NCI-H2107 treated with DMSO at 0.1 percent for 48 hours (cell line): Measurements from ENCODE around the gene CCSER1.

ENCODE experiments used
- DNase-seq: peaks from one replicate; lab custom pipeline; 2025; ENCODE audit not compliant: unreplicated experiment; lab: John Stamatoyannopoulos, UW

CCSER1 gene

DNA sequence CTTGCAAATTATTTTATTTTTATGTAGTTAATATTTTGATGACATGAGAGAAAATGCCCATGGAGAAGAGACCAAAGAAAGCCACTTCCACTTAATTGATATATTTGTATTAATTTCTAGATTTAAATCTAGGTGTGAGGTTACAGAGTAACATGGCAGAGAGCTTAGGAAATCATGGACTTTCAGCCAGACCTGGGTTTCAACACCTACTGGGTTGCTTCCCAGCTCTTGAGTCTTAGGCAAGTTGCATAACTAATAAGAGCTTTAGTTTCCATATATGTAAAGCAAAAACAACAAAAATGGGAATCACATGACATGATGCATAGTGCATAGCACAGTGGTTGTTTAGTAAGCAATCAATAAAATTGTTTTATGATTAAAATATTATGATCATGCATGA, 413.3 kb downstream of the CCSER1 start:
- no peak for DNase-seq

DNA sequence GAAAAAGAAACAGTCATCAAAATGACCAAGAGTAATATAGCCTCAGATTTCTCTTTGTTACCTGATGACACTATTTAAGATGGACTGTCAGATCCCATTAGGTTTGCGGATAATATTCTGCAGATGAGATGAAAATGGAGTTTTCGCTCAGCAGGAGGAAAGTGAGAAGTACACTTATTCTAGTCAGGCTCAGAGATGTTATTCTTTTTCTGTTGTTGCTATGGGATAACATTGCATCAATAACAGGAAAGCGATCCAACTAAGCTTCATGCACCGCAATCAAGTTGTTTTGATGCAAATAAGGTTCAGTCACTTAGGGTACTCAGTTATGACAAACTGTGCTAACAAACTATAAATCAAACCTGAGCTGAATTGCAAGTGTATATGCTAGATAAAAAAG, 415.0 kb downstream of the CCSER1 start:
- peak; percentile 41 for DNase-seq

- DNase-seq, result no peak
Observed at GRCh38 chr4:90543419-90544170, 416.4 kb downstream of the CCSER1 start.

- DNase-seq, result no peak
Observed at GRCh38 chr4:90544532-90545045, 417.4 kb downstream of the CCSER1 start.

DNA sequence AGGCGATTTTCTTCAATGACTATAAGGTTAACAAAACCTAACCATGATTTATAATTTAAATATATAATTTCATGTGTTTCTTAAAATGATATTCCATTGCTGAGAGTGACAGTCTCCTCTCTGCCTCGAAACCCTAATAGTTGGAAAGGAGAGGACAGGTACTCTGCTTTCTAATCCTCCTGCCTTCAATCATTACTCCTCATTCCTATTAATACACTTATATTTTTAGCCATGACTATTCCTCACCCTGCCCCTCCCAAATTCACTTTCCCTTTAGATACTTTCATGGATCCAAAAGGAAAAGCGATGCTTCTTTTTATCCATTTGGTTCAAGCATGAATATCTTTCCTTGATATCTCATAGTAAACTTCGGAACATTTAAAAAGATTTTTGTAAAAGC, 418.2 kb downstream of the CCSER1 start:
- DNase-seq, result no peak

- peak; percentile 25 for DNase-seq
Observed at GRCh38 chr4:90546114-90546513, 418.9 kb downstream of the CCSER1 start.

- DNase-seq, result no peak
Observed at GRCh38 chr4:90570615-90571014, 443.4 kb downstream of the CCSER1 start.

DNA sequence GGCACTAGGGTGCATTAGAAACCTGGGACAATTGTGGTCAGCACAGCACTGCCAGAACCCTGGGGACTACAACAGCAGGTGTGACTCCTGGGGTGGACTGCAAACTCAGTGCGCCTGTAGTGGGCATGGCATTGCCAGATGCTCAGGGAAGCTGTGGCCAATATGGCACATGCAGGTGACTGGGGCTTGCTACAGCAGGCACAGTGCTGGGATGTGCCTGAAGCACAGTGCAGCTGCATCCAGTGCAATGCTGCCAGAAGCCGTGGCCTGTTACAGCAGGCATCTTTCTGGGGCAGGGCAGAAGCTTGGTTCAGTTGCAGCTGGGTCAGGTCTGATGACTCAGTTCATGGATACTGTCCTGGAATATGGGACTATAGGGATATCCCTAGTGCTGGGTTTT, 445.8 kb downstream of the CCSER1 start:
- DNase-seq, result no peak

DNA sequence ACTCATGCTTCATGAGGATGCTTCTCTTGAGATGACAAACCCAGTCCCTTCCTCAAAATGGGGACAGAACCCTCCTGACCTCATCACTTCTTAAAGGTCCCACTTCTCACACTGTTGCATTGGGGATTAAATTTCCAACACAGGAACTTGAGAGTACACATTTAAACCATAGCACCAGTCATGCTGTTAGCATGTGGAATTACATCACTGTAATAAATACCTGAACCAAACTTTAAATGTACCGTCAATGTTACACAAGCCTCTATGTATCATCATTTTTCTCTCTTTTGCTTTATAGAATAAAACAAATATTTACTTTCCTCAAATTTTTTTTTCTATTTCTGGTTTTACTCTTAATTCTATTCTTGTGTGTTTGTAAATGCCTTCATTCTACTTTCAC, 448.2 kb downstream of the CCSER1 start:
- DNase-seq, result no peak

- DNase-seq, result no peak
Observed at GRCh38 chr4:90580326-90580725, 453.1 kb downstream of the CCSER1 start.

DNA sequence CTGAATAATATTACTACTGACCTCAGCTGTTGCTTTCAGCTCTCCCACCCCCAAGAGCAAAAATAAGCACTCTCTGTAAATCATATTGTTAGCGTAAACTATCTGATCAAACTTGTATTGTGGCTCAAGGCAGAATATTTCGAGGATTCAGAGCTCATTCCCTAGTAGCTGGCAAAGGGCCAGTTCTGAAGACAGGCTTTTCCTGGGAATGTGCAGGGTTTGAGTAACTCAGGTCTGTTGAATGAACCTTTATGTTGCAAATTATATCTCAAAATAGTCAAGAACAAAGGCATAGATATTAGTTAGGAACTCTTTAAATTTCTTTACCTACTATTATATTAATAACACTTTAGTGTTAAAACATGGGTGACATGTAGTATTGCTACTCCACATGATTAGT, 454.9 kb downstream of the CCSER1 start:
- DNase-seq, result no peak

DNA sequence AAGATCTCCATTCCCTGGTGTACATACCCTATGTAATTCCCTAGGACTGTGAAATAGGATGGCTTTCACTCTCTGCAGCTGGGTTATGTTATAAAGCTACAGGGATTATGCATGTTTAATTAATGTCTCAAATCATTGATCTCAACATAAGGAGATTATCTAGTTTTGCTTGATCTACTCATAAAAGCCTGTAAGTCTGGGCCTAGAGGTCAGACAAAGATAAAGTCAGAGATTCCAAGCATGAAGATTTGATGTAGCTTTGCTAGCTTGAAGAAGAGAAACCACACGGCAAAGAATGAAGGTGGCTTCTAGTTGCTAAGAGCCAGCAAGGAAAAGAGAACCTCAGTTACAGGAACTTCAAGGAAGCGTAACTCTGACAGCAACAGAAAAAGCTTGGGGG, 456.9 kb downstream of the CCSER1 start:
- DNase-seq, result no peak

- no peak for DNase-seq
Observed at GRCh38 chr4:90585961-90586360, 458.8 kb downstream of the CCSER1 start.

DNA sequence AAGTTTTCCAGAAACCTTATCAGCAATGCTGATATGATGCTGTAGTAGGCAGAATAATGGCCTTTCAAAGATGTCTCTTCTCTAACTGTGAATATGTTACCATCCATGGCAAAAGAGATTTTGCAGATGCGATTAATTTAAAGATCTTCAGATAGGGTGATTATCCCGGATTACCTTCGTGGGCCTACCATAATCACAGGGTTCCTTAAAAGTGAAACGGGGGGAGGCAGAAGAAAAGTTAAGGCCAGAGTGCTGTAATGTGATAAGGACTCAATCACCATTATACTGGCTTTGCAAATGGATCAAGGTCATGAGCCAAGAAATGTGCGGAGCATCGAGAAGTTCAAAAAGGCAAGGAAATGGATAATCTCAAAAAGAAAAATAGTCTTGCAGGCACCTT, 459.6 kb downstream of the CCSER1 start:
- DNase-seq, result no peak

DNA sequence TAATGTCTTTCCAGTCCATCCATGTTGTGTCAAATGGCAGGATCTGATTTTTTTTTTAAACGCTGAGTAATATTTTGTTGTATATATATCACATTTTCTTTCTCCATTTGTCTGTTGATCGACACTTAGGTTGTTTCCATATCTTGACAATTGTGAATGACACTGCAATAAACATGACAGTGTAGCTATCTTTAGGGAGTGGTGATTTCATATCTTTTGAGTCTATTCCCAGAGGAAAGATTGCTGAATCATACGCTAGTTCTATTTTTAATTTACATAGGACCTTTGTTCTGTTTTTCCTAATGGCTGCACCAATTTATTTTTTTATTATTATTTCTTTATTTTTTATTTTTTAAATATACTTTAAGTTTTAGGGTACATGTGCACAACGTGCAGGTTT, 470.7 kb downstream of the CCSER1 start:
- DNase-seq, result no peak

DNA sequence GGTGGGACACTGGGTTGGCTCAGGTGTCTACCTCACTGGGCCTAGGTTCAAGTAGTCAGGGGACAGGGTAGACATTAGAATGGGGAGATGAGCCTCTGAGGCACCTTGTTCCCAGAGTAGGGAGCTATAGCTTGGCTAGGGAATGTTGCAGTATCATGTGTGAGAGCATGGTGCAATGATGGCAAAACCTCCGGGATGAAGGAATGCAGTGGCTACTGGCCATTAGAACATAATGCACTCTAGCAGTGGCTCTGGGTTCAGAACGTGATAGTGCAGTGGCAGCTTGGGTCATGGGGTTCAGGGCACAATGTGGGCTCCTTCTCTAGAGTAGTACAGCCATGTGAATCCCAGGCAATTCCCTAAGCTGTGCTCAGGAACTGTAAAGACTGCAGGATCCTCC, 471.5 kb downstream of the CCSER1 start:
- DNase-seq, result no peak

DNA sequence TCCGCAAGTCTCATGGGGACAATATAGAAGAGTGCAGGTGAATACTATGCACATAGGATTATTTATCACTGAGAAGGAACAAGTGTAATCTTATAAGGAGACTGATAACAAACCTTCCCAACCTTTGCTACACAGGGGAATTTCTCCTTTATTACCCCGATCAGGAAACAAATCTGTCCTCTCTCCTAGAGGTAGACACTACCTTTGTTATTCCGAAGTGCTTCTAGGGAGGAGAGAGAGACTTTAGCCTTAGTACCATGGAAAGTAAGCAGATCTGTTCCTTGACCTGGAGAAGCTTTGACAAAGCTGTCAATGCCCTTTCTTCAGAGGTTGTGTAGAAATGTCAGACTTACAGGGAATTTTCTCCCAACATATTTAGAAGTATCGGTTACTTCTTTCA, 475.5 kb downstream of the CCSER1 start:
- DNase-seq, result no peak

GRCh38 chr4:90603540-90603939, 476.3 kb downstream of the CCSER1 start:
- DNase-seq, result no peak

- no peak for DNase-seq
Observed at GRCh38 chr4:90606781-90607180, 479.6 kb downstream of the CCSER1 start.

- no peak for DNase-seq
Observed at GRCh38 chr4:90614371-90614770, 487.2 kb downstream of the CCSER1 start.

- DNase-seq, result no peak
Observed at GRCh38 chr4:90621080-90621479, 493.9 kb downstream of the CCSER1 start.

DNA sequence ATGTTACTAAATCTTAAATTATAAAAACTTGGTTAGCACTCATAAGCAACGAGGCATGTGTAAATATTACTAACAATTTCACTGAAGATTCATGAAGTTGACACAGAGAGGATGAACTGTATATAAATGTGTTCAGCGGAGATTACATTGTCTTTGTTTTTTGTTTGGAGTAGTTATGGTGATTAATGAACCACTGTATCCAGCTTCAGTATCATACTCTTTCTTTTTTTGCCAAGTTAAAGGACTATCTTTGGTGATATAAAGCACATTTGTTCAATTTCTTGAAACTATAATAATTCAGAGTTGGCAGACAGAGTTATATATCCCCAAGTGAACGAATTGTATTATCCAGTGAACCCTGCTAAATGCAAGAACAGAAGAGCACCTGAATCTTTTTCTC, 497.6 kb downstream of the CCSER1 start:
- DNase-seq, result no peak
